Limb (tissue), 2 donors: ENCODE results near the gene PPOX.

Experiments
- DNase-seq, 2 donors: peaks; one replicate each; pipeline ENCODE4 v3.0.0-alpha.2; 2016; ENCODE audit errors: extremely low spot score in 2 of 2

PPOX gene

DNA sequence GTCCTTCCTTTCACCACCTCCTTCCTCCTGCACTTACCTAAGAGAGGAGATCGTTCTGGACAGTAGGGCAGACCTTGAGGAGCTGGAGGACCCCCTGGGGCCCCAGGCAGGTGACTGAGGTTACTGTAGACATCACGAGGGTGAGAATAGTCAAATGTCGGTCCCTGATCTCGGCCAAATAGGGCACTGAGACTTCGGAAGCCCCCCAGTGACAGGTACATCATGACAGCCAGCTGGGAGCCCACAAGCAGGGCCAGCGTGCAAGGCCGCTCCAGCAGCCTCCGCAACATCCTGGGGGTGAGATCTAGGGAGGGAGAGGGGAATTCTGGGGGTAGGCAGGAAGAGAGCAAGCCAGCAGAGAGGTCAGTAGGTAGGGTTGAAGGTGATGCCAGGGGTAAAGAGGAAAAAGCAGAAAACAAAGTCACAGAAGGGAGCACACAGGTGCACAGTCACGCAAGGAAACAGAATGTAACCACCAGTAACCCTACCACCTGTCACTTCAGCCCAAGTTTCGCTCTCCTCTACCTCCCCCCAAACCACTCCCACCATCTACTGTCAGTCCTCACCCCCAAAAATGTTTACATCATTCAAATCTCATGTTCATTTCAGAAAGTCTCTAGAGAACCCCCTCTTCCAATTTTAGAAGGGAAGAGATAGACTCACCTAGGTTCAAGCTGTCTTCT, 9.7 kb downstream of the PPOX start:
- DNase-seq, result no peak

- no peak for DNase-seq
Measured at GRCh38 chr1:161176468-161177111, 10.4 kb downstream of the PPOX start.

DNA sequence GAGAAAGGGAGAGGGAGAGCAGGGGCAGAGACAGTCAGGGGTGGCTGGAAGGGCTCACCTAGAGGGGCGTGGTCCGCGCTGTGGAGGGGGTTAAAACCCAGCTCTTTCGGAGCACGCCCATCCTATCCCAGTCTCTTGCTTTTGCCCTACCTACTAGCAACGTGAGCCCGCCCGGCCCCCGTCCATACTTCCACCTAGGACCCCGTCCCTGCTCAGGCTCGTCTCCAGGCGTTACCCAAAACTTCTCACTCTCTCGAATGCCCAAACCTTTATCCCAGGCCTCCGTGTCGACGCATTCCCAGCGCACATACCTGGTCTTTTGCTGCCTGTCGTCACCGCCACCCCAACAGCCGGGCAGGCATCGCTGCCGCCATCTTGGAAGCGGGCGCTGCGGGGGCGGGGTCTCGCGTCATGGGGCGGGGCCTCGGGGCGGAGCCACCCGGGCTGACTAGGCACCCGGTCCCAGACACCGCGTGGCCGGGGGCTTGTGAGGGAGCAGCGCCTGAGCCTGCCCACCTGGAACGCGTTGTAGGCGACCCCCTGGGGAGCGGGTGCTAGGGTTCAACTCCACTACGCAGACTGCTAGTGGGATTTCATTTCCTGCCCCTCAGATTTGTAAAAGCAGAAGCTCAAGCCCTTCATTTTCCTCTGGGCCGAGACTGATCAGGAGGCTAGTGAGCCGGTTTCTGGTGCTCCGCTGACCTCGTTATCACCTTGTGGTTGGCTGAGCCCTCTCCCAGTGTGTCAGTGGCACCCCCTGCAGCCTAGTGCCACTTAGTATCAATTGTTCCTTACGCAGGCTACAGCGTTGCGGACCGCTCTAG, 11.1 kb downstream of the PPOX start, which contains the start of gene B4GALT3:
B4GALT3 (minus strand) TSS at position 396 of the 824 bp plus-strand sequence. CDS start 1,447 bp downstream, outside the sequence.
- peak; percentile 84 to 98 for DNase-seq

- DNase-seq, result no peak
Measured at GRCh38 chr1:161177936-161178244, 11.7 kb downstream of the PPOX start.

GRCh38 chr1:161179698-161180097, 13.5 kb downstream of the PPOX start:
- DNase-seq, result no peak

GRCh38 chr1:161180639-161181038, 14.4 kb downstream of the PPOX start:
- no peak for DNase-seq

DNA sequence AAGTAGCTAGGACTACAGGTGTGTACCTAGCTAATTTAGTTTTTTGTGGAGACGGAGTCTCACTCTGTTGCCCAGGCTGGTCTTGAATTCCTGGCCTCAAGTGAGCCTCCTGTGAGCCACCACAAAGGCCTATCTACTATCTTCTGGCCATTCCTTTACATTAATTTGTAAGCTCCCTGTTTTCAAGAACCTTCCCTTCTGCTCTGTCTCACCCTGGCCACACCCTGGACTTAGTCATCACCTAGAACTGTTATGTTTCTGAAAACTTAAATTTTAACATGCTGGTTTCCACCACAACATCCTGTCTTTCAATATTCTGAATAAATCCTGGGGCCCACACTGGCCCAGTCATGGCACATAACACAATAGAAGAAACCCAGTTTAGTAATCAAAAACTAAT, 16.0 kb downstream of the PPOX start:
- DNase-seq, result no peak

GRCh38 chr1:161185282-161185682, 19.1 kb downstream of the PPOX start:
- DNase-seq, result peak; percentile 51 to 80

- DNase-seq, result no peak
Measured at GRCh38 chr1:161185732-161186311, 19.6 kb downstream of the PPOX start.

DNA sequence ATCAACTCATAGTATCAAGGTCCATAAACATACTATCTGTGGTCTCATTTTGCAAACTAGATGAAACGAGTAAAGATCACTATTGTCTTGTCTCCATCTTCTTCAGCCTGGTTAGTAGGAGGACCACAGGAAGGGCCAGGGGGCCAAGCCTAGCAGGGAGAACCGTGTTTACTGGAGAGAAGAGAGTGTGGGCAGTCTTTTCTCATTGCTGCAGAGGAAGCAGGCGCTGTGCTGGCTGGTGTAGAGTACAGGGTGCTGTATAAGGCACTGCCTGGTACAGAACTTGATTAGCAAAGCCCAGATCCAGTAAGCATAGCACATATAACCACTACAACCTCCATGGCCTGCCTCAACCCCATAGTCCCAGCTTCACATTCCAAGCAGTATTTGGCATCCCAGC, 21.1 kb downstream of the PPOX start:
- no peak for DNase-seq

- DNase-seq, result no peak
Measured at GRCh38 chr1:161188381-161188780, 22.2 kb downstream of the PPOX start.

DNA sequence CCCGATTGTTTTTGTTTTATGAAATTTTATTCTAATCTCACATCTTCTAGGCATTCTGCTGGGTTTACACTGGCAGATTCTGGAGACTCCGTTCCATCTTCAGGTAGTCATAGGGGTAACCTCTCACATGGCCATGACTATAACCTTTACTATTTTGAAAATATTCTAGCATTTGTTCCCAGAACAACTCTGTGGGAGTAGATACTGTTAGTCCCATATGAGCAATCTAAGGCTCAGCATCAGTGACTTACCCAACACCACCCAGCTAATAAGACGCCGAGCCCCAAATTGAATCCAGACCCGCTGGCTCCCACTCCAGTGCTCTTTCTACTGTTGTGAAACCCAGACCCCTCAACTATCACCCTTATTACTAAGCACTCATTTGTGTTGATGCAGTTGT, 22.8 kb downstream of the PPOX start:
- DNase-seq, result no peak

DNA sequence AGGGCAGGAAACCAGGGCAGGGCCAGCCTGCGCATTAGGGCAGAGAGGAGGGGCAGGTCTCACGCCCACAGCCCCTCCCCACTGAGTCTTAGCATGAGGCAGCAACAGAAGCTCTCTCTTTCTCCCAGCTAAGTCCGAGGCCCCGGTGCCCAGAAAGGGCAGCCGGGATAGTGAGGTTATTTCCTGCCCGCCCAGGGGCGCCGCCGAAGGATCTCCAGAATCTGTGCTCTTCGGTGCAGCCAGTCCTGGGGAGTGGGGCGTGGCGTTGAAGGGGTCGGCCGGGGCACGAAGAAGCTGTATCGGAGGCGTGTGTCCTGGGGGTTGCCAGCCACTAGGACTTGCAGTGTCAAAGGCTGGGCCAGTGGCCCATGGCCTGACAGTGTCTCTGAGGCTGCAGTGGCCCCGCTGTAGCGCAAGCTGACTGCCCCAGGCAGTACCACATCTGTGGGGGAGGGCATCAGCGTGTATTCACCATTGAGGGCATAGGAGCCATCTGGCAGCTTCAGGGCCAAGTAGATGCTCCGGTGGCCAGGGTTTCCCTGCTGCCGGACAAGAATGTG, 24.8 kb downstream of the PPOX start:
- no peak for DNase-seq

DNA sequence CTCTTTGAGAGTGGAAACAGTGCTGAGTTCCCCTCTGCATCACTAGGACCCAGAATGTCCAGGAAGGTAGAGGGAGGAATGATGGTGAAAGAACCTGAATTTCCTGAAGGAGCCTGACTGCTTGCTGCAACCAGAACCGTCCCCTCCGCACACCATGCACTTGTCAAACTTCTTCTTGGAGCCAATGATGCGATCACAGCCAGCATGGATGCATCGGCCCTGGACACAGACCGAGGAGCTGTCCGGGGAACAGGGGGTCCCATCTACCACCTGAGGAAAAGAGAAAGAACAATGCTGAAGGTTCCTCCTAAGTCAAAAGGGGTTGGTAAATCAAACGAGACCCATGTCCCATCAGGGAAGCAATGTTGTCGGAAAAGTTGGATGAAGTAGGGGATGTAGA, 25.7 kb downstream of the PPOX start:
- DNase-seq, result no peak

GRCh38 chr1:161192476-161193465, 26.5 kb downstream of the PPOX start:
- peak; percentile 72 to 79 for DNase-seq

GRCh38 chr1:161193561-161194235, 27.5 kb downstream of the PPOX start:
- no peak for DNase-seq

DNA sequence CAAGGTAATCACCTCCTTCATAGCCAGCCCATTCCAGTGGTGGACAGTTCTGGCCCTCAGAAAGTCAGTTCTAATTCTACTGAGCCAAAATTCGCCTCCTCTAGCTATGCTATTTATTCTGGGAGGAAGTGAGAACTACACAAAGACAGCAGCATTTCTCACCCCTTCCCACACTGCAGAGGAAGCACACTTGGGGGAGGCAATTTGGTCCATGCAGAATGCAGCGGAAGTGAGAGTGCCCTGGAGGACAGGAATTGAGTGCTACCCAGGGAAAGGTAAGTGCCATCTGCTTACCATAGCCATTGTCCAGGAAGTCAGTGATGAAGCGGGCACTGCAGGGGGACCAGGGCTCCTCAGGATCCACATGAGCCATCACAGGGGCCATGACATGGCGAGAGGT, 28.9 kb downstream of the PPOX start:
- no peak for DNase-seq

DNA sequence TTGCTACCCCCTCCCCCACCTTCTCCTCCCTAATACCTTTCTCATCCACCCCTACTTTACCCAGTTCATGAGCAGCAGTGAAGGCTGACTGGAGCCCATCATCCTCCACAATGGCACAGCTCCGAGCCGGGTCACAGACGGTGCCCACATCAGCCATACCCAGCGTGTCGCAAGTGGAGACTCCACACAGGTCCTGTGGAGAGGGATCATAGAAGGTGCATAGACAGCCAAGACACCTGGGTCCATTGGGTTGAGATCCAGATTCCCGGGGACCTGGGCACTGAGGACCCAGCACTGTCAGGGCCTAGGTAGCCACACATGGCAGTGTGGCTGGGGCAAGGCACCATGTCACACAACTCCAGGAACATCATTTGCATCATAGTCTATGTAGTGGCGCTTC, 29.9 kb downstream of the PPOX start:
- DNase-seq, result no peak

DNA sequence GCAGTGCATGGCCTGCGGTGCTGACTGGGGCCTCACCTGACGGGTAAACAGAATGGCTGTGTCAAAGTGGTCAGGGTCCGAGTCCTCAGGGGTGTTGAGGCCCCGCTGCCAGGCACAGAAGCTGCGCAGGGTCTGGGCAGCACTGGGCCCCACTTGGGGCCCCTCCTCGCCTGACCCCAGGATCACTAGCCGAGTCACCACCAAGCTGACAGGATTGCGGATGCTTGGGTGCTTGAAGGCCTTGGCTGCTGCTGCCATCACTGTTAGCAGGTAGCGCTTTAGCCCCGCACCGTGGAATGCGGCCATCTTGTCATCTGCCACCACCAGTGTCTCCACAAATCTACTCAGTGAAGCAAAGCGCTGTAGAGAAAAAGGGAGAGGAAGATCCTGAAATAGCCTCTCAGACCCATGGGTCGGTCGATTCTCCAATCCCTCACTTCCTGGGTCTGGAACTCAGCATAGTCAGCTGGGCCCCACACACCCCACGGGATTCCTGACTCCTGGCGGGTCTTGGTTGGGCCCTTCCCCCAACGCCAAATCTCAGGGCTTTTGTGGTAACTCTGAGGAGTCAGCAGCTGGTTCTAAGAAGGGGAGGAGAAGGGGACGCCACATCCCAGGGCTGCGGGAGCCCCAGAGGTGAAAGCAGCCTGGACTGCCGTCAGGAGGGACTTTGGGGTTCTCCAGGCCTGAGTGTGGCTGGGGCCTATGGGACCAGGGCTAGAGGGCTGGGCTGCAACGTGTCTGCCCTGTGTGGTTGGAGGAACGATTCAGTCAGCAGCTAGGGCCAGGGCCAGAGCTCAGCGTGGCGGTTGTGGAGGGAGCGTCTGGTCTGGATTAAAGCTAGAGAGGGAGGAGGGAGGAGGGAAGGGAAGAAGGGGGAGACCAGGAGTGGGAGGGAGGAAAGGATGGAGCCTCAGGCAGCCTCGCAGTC, 30.6 kb downstream of the PPOX start:
- DNase-seq, result peak; percentile 74 to 83
